PC-3 (cell line): Measurements from ENCODE around the gene FDX1.

Experiments used
- CTCF ChIP-seq: fragments of 300-600 bp; sonication (generic); conservative IDR thresholded peaks from 2 replicates; pipeline ENCODE4 v1.5.1; 2017; ENCODE audit warnings: antibody characterized with exemption, low read depth, mild to moderate bottlenecking, low read length
- EZH2 ChIP-seq: fragments of 300-600 bp; sonication (generic); IDR thresholded peaks from one replicate; pipeline ENCODE4 v1.6.1; 2017; ENCODE audit warnings: antibody characterized with exemption, mild to moderate bottlenecking, low read length; ENCODE audit not compliant: unreplicated experiment
- EZH2phosphoT487 ChIP-seq: fragments of 300-600 bp; sonication (generic); IDR thresholded peaks from 2 replicates; pipeline ENCODE4 v1.6.1; 2018; ENCODE audit warnings: mild to moderate bottlenecking, antibody characterized with exemption, low read length, borderline replicate concordance

DNA sequence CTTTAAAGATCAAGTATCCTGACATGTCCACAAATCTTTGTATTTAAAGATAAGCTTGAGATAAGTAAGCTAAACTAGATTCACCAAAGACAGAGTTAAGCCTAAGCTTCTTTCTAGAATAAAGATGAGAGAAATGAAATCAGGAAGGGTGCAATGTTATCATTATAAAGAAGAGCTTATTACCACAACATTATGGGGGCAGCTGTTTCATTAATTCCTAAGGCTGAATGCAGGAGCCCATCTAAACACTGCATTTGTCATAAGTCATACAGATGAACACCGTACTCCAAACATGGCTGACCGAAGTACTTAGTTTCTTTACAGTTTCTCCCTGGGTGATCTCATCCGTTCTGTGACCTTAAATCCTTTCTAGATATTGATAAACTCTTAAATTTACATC, 16.3 kb downstream of the FDX1 start:
- no peak for TF ChIP-seq CTCF
- no peak for TF ChIP-seq EZH2phosphoT487
- no peak for TF ChIP-seq EZH2
